ENCODE results near the gene SEC14L2.

The SEC14L2 gene

GRCh38 chr22:30423959-30424533, 27.2 kb downstream of the SEC14L2 start:
- TF ChIP-seq, protein P1, sequence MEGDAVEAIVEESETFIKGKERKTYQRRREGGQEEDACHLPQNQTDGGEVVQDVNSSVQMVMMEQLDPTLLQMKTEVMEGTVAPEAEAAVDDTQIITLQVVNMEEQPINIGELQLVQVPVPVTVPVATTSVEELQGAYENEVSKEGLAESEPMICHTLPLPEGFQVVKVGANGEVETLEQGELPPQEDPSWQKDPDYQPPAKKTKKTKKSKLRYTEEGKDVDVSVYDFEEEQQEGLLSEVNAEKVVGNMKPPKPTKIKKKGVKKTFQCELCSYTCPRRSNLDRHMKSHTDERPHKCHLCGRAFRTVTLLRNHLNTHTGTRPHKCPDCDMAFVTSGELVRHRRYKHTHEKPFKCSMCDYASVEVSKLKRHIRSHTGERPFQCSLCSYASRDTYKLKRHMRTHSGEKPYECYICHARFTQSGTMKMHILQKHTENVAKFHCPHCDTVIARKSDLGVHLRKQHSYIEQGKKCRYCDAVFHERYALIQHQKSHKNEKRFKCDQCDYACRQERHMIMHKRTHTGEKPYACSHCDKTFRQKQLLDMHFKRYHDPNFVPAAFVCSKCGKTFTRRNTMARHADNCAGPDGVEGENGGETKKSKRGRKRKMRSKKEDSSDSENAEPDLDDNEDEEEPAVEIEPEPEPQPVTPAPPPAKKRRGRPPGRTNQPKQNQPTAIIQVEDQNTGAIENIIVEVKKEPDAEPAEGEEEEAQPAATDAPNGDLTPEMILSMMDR (IDR thresholded peaks at IDR 0.05): peak; percentile 47

DNA sequence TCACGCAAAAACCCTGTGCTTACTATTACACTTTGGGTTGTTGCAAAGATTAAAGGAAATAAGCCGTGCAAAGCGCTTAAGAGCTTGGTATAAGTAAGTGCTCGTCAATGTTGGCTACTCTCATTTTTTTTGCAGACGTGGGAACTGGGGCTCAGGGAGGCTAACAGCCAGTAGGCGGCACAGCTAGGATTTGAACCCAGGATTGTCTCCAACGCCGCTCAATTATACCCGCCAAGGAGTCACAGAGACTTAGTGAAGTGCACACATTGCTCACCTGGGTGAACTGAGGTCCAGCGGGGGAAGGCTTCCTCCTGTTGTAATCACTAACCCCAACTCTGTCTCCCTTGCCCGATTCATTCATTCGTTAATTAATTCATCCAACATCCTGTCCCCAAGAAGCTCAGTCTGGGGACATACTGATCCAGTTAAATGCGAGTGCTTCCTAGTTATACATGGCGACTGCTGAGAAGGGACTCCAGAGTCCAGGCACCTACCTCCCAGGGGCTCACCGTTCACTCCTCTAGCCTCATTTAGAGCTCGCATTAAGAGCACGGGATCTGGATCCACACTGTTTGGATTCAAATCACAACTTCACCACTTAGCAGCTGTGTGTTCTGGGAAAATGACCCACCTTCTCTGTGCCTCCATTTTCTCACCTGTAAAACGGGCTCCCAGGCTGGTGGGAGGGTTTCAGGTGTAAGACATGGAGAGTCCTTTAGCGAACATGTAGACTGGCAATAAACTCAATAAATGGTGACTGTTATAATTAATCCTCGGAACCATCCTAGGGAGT, 27.9 kb downstream of the SEC14L2 start:
- Histone ChIP-seq H3K4me3 (ENCODE audit: low read depth in 1 of 2, low read length in 1 of 2) (peak overlapping the region; percentile 76 to 92), H3K9me3 (no peaks in the 10 kb centered on the region), H3K27me3 (no peaks in the 10 kb centered on the region), H3K4me1 (ENCODE audit: control insufficient read depth in 1 of 2, insufficient read depth in 1 of 2, low read depth in 1 of 2, low read length in 1 of 2) (peaks cover 38% of the 10 kb centered on the region in 2 experiments), H3K27ac (peak overlapping the region; percentile 86), H3K36me3 (no peaks in the 10 kb centered on the region)
- TF ChIP-seq, protein P1 (IDR thresholded peaks at IDR 0.05): no peak

More at GRCh38 chr22:30423959-30424533, 27.2 kb downstream of the SEC14L2 start:
- Histone ChIP-seq H3K9me3 (no peaks in the 10 kb centered on the region), H3K27ac (peak overlapping the region; percentile 86), H3K36me3 (no peaks in the 10 kb centered on the region), H3K27me3 (no peaks in the 10 kb centered on the region), H3K4me1 (ENCODE audit: control insufficient read depth in 1 of 2, insufficient read depth in 1 of 2, low read depth in 1 of 2, low read length in 1 of 2) (peaks cover 38% of the 10 kb centered on the region in 2 experiments), H3K4me3 (ENCODE audit: low read depth in 1 of 2, low read length in 1 of 2) (peak overlapping the region; percentile 76 to 92)

- H3K27me3 ChIP-seq: no peaks in the 10 kb centered on the region
- no peaks in the 10 kb centered on the region for H3K9me3 ChIP-seq
- peaks cover 38% of the 10 kb centered on the region in 2 experiments for H3K4me1 ChIP-seq (ENCODE audit: control insufficient read depth in 1 of 2, insufficient read depth in 1 of 2, low read depth in 1 of 2, low read length in 1 of 2)
- no peaks in the 10 kb centered on the region for H3K36me3 ChIP-seq
- no peak overlapping the region for H3K27ac ChIP-seq
- TF ChIP-seq, protein P1 (IDR thresholded peaks at IDR 0.05): no peak
- peak overlapping the region; percentile 50 to 76 for H3K4me3 ChIP-seq (ENCODE audit: low read depth in 1 of 2, low read length in 1 of 2)
These were observed 28.5 kb downstream of the SEC14L2 start for GRCh38 chr22:30425327-30425615.

GRCh38 chr22:30425616-30426387, 29.0 kb downstream of the SEC14L2 start, which contains the start of gene MTFP1:
MTFP1 (plus strand) TSS chr22:30425768; CDS start chr22:30425880, 112 bp downstream.
- Histone ChIP-seq H3K4me1 (ENCODE audit: control insufficient read depth in 1 of 2, insufficient read depth in 1 of 2, low read depth in 1 of 2, low read length in 1 of 2) (peaks cover 38% of the 10 kb centered on the region in 2 experiments), H3K27ac (peak within 1 kb of the TSS; percentile 86), H3K4me3 (ENCODE audit: low read depth in 1 of 2, low read length in 1 of 2) (peak within 1 kb of the TSS; percentile 76 to 92), H3K36me3 (no peaks in the 10 kb centered on the region), H3K9me3 (no peaks in the 10 kb centered on the region), H3K27me3 (no peaks in the 10 kb centered on the region)
- TF ChIP-seq, protein P1 (IDR thresholded peaks at IDR 0.05): no peak

DNA sequence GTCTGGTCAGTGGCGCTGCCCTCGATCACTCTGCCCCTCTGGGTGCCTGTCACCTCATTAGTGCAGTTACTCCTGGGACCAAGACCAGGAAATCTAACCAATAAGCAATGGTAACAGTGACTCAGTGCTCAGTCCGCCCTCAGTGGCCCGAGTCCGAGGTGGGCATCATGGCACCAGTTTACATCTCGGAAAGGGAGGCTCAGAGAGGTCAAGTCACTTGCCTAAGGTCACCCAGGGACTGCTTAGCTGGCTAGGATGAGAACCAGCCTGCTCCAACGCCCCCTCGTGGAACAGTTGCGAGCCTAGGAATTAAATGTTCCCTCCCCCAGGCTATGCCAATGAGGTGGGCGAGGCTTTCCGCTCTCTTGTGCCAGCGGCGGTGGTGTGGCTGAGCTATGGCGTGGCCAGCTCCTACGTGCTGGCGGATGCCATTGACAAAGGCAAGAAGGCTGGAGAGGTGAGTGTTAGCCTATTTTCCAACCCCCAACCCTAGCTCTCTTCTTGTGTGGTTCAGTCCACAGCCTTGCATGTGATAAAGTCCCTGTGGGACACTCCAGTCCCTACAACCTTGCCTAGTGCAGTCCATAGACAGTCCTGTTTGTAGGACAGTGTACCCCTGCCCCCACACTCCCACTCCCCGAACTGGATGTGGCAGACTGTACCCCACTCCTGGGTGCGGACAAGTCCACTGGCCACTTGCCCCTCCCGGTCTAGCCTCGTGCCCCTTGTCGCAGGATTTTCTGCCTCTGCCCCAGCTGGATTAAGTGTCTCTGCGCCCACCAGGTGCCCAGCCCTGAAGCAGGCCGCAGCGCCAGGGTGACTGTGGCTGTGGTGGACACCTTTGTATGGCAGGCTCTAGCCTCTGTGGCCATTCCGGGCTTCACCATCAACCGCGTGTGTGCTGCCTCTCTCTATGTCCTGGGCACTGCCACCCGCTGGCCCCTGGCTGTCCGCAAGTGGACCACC, 29.9 kb downstream of the SEC14L2 start:
- Histone ChIP-seq H3K4me1 (ENCODE audit: control insufficient read depth in 1 of 2, insufficient read depth in 1 of 2, low read depth in 1 of 2, low read length in 1 of 2) (peaks cover 38% of the 10 kb centered on the region in 2 experiments), H3K4me3 (ENCODE audit: low read depth in 1 of 2, low read length in 1 of 2) (peak overlapping the region; percentile 50 to 76), H3K9me3 (no peaks in the 10 kb centered on the region), H3K27ac (no peak overlapping the region), H3K36me3 (no peaks in the 10 kb centered on the region), H3K27me3 (no peaks in the 10 kb centered on the region)
- TF ChIP-seq, protein P1 (IDR thresholded peaks at IDR 0.05): peak; percentile 49
